HFF-Myc (cell line): ENCODE data around the gene ATP11A.
A peak's percentile ranks its signal among the peaks of the same experiment; 100 is the strongest.

Experiments
- DNase-seq: peaks from one replicate; pipeline ENCODE4 v3.0.0-alpha.2; 2011; ENCODE audit warnings: low read depth; ENCODE audit errors: extremely low read depth
- H3K4me3 ChIP-seq: replicated peaks from 2 replicates; pipeline ENCODE4 v1.5.1; 2011; ENCODE audit warnings: low read depth, mild to moderate bottlenecking, control low read depth, low read length
- TF ChIP-seq, protein P1 (sequence below): IDR thresholded peaks from 2 replicates; pipeline ENCODE4 v1.5.1; 2012; ENCODE audit warnings: mild to moderate bottlenecking, low read depth, low read length, control low read depth; ENCODE audit errors: missing control alignments

The ATP11A gene

DNA sequence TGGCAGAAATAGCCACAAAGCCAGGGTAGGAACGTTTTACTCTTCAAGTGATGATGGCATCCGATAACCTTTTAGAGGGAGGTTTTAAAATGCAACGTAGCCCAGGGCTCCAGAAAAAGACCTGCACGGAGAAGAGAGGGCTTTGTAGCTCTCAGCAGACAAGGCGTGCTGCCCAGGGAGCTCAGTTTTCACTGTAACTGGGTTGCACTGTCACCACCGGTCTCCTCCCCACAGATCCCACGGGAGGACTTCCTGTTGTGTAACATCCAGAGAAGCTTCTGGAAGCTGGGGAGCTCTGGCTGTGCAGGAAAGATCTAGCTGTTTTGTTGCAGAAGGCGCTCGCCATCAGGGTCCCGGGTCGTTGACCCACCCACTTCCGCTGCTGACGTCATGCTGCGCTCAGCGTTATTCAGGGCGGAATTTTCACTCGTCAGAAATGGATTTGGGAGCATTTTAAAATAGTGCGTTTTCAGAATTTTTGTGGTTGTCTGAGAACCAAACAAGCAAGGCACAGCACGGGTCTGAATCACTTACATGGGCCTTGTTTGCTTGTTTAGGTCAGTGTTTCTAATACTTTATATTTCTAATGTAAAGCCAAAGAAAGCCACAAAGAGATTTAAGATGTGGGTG is 50.8 kb downstream of the ATP11A start:
- no peak overlapping the region for H3K4me3 ChIP-seq
- TF ChIP-seq, protein P1, sequence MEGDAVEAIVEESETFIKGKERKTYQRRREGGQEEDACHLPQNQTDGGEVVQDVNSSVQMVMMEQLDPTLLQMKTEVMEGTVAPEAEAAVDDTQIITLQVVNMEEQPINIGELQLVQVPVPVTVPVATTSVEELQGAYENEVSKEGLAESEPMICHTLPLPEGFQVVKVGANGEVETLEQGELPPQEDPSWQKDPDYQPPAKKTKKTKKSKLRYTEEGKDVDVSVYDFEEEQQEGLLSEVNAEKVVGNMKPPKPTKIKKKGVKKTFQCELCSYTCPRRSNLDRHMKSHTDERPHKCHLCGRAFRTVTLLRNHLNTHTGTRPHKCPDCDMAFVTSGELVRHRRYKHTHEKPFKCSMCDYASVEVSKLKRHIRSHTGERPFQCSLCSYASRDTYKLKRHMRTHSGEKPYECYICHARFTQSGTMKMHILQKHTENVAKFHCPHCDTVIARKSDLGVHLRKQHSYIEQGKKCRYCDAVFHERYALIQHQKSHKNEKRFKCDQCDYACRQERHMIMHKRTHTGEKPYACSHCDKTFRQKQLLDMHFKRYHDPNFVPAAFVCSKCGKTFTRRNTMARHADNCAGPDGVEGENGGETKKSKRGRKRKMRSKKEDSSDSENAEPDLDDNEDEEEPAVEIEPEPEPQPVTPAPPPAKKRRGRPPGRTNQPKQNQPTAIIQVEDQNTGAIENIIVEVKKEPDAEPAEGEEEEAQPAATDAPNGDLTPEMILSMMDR: no peak
- peak; percentile 53 for DNase-seq

DNA sequence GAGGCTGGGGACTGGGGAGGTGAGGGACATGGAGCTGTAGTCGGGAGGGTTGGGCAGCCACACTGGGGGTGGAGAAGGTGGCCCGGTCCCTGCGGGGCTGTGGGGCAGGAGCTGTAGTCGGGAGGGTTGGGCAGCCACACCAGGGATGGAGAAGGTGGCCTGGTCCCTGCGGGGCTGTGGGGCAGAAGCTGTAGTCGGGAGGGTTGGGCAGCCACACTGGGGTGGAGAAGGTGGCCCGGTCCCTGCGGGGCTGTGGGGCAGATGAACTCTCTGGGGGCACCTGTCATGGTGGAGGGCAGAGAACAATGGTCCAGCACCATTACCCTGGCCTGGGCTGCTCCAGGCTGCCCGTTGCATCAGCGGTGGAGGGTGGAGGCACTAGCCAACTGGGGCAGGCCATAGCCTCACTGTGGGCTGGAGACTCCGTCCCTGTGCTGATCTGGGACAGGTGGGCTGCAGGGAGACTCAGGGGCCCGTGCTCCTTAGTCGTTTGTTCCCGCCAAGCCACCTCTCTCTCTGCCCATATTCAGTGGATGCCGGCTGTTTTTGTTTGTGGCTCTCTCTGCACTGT is 51.4 kb downstream of the ATP11A start:
- H3K4me3 ChIP-seq: no peak overlapping the region

DNA sequence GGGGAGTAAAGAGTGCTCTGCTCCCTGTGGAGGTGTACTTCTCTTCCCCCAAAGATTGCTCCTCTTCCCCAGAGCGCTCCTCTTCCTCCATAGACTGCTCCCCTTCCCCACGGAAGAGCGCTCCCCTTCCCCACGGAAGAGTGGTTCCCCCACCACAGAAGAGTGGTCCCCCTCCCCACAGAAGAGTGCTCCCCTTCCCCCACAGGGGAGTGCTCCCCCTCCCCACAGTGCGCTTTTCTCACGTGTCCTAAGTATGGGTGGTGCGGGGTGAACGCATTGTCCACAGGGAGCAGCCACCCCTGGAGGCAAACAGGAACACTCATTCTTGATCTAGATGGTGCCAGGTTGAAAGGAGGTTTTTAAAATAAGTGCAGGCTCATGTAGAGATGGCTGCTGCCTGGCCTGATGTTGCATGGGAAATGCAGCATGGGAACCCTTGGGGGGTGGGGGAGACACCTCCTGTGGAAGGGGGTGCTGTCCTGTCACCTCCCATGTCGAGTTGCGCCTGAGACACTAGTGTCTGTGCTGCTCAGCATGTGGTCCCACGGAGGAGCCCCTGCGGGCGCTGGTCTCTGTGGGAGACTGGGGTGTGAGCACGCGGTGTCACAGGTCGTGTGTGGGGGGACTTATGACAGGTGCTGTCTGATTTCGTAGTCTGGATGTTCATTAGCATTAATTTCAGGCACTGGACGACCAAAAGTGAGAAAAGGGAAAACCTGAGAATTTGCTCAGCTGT is 52.2 kb downstream of the ATP11A start:
- H3K4me3 ChIP-seq: no peak overlapping the region
- DNase-seq: no peak
- TF ChIP-seq, protein P1: no peak

More for the DNA sequence above, 51.4 kb downstream of the ATP11A start:
- TF ChIP-seq, protein P1: no peak
- no peak for DNase-seq

DNA sequence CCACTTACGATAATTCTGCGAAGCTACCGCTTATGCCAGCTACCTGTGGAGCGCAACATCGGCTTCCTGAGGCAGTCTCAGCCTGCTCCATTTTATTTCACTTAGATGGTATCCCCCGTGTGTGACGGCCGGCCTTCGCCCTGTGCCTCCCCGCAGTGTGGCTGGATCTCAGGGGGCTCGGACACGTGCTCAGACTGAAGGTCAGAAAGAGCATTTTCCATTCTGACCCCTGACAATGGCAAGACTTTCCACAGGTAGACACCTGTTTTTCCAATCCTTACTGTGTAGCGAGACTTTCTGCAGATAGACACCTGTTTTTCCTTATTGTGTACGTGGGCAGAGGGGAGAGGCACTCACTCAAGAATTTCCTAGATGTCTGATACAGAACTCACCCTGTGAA is 52.7 kb downstream of the ATP11A start:
- no peak for DNase-seq
- TF ChIP-seq, protein P1: no peak
- H3K4me3 ChIP-seq: no peak overlapping the region

DNA sequence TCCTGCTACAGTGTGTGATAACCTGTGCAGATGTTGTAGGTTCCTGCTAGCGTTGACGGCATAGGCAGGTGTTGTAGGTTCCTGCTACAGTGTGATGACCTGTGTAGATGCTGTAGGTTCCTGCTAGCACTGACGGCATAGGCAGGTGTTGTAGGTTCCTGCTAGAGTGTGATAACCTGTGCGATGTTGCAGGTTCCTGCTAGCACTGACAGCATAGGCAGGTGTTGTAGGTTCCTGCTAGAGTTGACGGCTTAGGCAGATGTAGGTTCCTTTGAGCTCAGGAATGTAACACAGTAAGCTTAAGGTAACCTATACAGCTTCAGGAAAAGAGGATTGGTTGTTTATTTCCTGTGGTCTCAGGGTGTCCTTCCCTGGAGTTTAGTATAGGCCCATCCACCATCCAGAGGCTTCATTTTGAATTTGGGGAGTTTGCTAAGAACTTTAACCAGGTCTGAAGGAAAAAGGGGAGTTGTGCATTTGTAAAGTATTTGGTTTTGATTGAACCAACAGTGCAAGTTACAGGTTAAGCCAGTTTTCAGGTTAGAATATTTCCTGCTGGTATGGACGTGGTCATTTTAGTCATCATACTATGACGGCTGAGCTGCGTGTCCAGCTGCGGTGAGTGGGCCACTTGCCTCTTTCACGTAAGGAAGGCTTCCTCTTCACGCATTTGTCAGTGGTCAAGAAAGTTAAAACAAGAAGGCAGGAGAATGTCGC is 53.8 kb downstream of the ATP11A start:
- no peak overlapping the region for H3K4me3 ChIP-seq
- TF ChIP-seq, protein P1: no peak
- DNase-seq: no peak

DNA sequence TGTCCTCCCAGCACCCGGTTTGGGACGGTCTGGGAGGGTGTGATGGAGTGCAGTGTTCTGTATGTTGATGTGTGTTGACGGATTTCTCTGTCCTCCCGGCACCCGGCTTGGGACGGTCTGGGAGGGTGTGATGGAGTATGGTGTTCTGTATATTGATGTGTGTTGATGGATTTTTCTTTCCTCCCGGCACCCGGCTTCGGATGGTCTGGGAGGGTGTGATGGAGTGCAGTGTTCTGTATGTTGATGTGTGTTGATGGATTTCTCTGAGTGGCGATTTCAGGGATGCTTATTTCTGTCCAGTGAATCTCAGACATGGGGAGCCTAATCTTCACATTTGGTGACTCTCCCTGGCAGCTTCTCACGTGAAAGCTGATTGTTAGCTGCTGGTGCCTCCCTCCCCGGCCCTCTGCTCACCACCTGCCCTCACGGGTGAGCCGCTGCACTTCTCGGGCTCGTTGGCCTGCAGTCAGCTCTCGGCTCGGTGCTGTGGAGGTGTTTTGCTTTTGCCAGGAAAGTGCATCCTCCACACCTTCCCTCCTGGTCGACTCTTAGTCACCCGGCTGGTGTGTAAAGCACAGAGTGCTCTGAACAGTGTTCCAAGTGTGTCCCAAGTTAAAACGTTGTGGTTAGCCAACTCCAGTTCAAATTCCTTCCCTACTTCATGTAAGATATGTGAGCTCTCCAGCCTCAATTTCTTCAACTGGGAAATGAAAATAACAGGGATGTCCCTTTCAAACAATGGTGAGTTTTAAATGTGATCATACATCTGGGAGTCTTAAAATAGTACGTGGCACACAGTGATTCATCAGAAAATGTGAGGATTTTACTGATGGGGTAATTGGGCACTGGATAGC is 54.6 kb downstream of the ATP11A start:
- TF ChIP-seq, protein P1: no peak
- DNase-seq: no peak
- H3K4me3 ChIP-seq: no peak overlapping the region
